ENCODE data around the gene NINJ2.

NINJ2 gene

DNA sequence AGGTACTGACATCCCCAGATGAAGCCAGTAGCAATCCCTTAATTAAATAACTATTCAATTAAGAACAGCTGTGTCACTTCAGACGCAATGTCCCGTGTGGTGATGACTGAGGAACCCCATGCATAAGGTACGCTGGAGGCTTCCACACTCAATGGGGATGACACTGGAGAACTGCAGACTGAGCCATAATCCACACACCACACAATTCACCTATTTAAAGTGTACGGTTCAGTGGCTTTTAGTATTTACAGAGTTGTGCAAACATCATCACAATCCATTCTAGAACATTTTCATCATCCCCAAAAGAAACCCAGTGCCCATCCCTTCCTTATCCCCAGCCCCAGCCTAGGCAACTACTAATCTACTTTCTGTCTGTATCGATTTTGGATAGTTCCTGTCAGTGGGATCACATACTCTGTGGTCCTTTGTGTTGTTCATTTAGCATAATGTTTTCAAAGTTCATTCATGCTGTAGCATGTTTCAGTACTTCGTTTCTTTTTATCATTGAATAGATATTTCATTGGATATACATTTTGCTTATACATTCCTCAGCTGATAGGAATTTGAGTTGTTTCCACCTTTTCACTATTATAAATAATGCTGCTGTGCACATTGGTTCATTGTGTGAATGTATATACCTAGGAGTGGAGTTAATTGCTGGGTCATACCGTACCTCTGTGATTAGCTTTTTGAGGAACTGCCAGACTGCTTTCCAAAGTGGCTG lies 61.1 kb downstream of the NINJ2 start:
- Histone ChIP-seq H3K27me3 (ENCODE audit: control insufficient read depth, insufficient read depth, low read length) (no peaks in the 10 kb centered on the region), H3K4me3 (ENCODE audit: low read length) (no peak overlapping the region), H3K36me3 (ENCODE audit: control insufficient read depth, insufficient read depth, low read length) (no peaks in the 10 kb centered on the region), H3K4me1 (ENCODE audit: control insufficient read depth, insufficient read depth, low read length) (no peaks in the 10 kb centered on the region), H3K9ac (ENCODE audit: low read length) (no peak overlapping the region), H3K9me3 (ENCODE audit: control insufficient read depth, low read length) (no peaks in the 10 kb centered on the region)

GRCh38 chr12:599756-600155 lies 63.5 kb downstream of the NINJ2 start:
- no peaks in the 10 kb centered on the region for H3K9me3 ChIP-seq (ENCODE audit: control insufficient read depth, low read length)
- no peaks in the 10 kb centered on the region for H3K36me3 ChIP-seq (ENCODE audit: control insufficient read depth, insufficient read depth, low read length)
- no peaks in the 10 kb centered on the region for H3K4me1 ChIP-seq (ENCODE audit: control insufficient read depth, insufficient read depth, low read length)
- no peak overlapping the region for H3K9ac ChIP-seq (ENCODE audit: low read length)
- no peaks in the 10 kb centered on the region for H3K27me3 ChIP-seq (ENCODE audit: control insufficient read depth, insufficient read depth, low read length)
- no peak overlapping the region for H3K4me3 ChIP-seq (ENCODE audit: low read length)

DNA sequence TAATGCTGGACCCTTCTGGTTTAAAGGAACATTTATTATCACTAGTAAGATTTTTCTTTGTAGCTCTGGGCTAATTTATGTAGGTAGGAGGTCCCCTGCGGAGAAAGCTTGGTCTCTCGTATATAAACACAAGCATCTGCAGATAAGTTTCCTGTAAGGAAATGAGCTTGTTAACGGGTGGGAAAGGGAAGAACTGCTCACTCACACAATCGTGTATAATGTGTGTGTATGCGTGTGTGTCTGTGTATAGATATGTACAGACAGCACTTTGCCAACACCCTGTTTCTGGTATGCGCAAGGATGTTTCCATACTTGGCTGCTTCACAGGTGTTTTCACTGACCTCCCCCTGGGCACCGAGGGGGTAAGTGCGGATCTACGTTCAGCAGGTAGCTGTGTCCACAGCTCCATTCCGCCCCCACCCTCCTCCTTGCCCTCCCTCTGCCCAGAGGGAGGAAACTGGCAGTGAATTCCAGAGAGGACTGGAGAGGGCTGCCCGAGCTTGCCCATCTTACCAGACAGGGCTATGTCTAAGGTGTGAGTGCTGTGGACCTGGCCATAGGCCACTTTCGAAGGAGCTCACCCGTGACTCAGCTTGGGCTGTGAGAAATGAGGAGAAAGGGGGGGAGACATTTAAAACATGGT lies 65.2 kb downstream of the NINJ2 start:
- H3K4me3 ChIP-seq (ENCODE audit: low read length): no peak overlapping the region
- no peak overlapping the region for H3K9ac ChIP-seq (ENCODE audit: low read length)
- no peaks in the 10 kb centered on the region for H3K36me3 ChIP-seq (ENCODE audit: control insufficient read depth, insufficient read depth, low read length)
- no peaks in the 10 kb centered on the region for H3K9me3 ChIP-seq (ENCODE audit: control insufficient read depth, low read length)
- H3K4me1 ChIP-seq (ENCODE audit: control insufficient read depth, insufficient read depth, low read length): no peaks in the 10 kb centered on the region
- no peaks in the 10 kb centered on the region for H3K27me3 ChIP-seq (ENCODE audit: control insufficient read depth, insufficient read depth, low read length)

GRCh38 chr12:593396-594270 lies 69.6 kb downstream of the NINJ2 start:
- H3K4me1 ChIP-seq (ENCODE audit: control insufficient read depth, insufficient read depth, low read length): peaks cover 11% of the 10 kb centered on the region

GRCh38 chr12:592024-592505 lies 71.2 kb downstream of the NINJ2 start:
- peaks cover 11% of the 10 kb centered on the region for H3K4me1 ChIP-seq (ENCODE audit: control insufficient read depth, insufficient read depth, low read length)
- no peaks in the 10 kb centered on the region for H3K36me3 ChIP-seq (ENCODE audit: control insufficient read depth, insufficient read depth, low read length)
- H3K27me3 ChIP-seq (ENCODE audit: control insufficient read depth, insufficient read depth, low read length): no peaks in the 10 kb centered on the region
- no peak overlapping the region for H3K4me3 ChIP-seq (ENCODE audit: low read length)
- H3K9ac ChIP-seq (ENCODE audit: low read length): no peak overlapping the region
- H3K9me3 ChIP-seq (ENCODE audit: control insufficient read depth, low read length): no peaks in the 10 kb centered on the region

More at GRCh38 chr12:593396-594270, 69.6 kb downstream of the NINJ2 start:
- Histone ChIP-seq H3K36me3 (ENCODE audit: control insufficient read depth, insufficient read depth, low read length) (no peaks in the 10 kb centered on the region), H3K9ac (ENCODE audit: low read length) (no peak overlapping the region), H3K27me3 (ENCODE audit: control insufficient read depth, insufficient read depth, low read length) (no peaks in the 10 kb centered on the region), H3K9me3 (ENCODE audit: control insufficient read depth, low read length) (no peaks in the 10 kb centered on the region), H3K4me3 (ENCODE audit: low read length) (no peak overlapping the region)

DNA sequence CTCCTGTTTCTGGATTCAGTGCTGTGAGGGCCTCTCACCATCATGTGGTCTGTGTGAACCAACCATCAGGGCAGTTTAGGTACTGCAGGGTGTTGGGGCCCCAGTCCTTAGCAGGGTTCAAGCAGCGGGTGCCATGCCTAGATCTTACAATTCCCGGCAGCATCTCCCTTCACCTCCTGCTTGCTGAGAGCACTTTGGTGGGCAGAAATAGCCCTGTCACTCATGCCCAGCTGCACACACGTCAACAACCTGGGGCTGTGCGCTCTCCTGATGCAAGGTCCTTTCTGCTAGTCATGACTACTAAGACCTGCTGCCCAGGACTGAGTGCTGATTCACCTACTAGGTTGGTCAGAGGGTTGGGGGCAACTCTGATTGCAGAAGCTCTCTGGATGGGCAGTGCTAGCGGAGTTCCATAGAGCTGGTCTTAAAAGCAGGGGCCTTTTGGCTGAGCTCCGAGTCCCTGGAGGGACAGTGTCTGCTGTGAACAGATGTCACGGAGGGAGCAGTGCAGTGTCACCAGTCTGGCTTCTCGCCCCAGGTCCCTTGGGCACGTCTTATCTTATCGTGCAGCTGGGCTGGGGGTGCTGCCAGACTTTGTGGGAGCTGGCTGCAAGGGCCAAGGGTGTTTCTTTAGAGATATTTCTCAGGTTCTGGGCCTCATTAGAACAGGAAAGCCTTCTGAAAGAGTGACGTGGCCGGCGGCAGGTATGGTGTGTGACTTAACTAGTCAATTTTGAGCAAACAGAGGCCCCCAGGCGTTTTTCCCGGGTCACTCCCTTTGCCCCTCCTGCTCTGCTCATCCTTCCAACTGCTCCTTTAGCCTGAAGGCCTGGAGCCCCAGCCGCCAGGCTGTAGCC lies 71.8 kb downstream of the NINJ2 start:
- H3K9ac ChIP-seq (ENCODE audit: low read length): no peak overlapping the region

DNA sequence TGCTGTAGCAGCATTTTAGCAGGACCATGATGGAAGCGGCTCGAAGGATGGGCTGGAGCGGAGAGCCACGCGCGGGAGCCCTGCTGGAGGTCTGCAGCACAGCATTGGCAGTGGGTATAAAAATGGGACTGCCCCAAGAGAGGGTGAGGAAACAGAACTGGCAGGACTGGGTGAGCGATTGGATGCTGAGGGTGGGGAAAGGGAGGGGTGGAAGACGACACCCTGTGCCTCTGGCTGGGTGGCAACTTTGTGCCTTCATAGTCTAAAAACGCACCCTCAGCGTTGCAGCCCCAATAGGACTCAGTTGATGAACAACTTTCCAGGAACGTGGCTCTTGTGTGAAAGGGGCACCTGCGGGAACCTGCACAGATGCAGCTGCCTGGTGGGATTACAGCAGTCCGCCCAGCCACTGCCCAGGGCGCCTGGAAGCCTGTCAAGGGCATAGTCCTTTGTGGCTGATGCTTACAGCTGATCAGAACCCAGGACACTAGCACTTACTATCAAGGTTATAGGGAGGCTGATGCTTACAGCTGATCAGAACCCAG lies 73.0 kb downstream of the NINJ2 start:
- H3K9me3 ChIP-seq (ENCODE audit: control insufficient read depth, low read length): no peaks in the 10 kb centered on the region
- no peaks in the 10 kb centered on the region for H3K36me3 ChIP-seq (ENCODE audit: control insufficient read depth, insufficient read depth, low read length)
- no peak overlapping the region for H3K9ac ChIP-seq (ENCODE audit: low read length)
- H3K4me1 ChIP-seq (ENCODE audit: control insufficient read depth, insufficient read depth, low read length): peaks cover 16% of the 10 kb centered on the region
- no peaks in the 10 kb centered on the region for H3K27me3 ChIP-seq (ENCODE audit: control insufficient read depth, insufficient read depth, low read length)
- no peak overlapping the region for H3K4me3 ChIP-seq (ENCODE audit: low read length)

More for the DNA sequence above, 71.8 kb downstream of the NINJ2 start:
- Histone ChIP-seq H3K27me3 (ENCODE audit: control insufficient read depth, insufficient read depth, low read length) (no peaks in the 10 kb centered on the region), H3K4me1 (ENCODE audit: control insufficient read depth, insufficient read depth, low read length) (peaks cover 11% of the 10 kb centered on the region), H3K4me3 (ENCODE audit: low read length) (no peak overlapping the region), H3K9me3 (ENCODE audit: control insufficient read depth, low read length) (no peaks in the 10 kb centered on the region), H3K36me3 (ENCODE audit: control insufficient read depth, insufficient read depth, low read length) (no peaks in the 10 kb centered on the region)

DNA sequence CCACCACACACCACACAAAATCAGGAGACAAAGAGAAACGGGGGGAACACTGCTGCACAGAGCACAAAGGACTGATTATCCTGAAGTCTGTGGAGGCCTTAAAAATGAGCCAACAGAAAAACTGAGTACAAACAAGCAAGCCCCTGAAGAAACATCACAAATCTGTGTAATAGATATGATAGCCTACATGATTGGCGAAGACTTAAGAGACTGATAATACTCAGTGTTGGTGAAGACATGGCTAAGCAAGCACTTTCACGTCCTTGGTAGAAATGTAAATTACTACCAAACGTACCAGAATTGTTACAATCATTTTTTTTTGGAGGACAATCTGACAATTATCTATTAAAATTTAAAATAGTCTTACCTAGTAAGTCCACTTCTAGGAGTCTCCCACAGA lies 74.6 kb downstream of the NINJ2 start:
- Histone ChIP-seq H3K9me3 (ENCODE audit: control insufficient read depth, low read length) (no peaks in the 10 kb centered on the region), H3K9ac (ENCODE audit: low read length) (no peak overlapping the region), H3K4me3 (ENCODE audit: low read length) (no peak overlapping the region)

DNA sequence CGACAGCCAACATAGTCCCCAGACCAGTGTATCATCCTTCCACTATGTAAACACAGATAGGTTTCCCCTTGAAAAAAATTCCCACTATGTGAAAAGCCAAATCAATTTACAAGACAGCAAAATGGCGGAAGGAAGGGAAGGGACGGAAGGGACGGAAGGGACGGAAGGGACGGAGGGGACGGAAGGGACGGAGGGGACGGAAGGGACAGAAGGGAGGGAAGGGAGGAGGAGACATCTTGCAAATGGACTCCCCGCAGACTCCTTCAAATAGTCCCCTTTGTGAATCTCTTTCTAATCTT lies 75.3 kb downstream of the NINJ2 start:
- no peaks in the 10 kb centered on the region for H3K27me3 ChIP-seq (ENCODE audit: control insufficient read depth, insufficient read depth, low read length)
- no peak overlapping the region for H3K4me3 ChIP-seq (ENCODE audit: low read length)
- H3K9ac ChIP-seq (ENCODE audit: low read length): no peak overlapping the region
- H3K36me3 ChIP-seq (ENCODE audit: control insufficient read depth, insufficient read depth, low read length): no peaks in the 10 kb centered on the region
- H3K9me3 ChIP-seq (ENCODE audit: control insufficient read depth, low read length): no peaks in the 10 kb centered on the region
- H3K4me1 ChIP-seq (ENCODE audit: control insufficient read depth, insufficient read depth, low read length): peaks cover 16% of the 10 kb centered on the region

More for the DNA sequence above, 74.6 kb downstream of the NINJ2 start:
- Histone ChIP-seq H3K27me3 (ENCODE audit: control insufficient read depth, insufficient read depth, low read length) (no peaks in the 10 kb centered on the region), H3K4me1 (ENCODE audit: control insufficient read depth, insufficient read depth, low read length) (peaks cover 16% of the 10 kb centered on the region), H3K36me3 (ENCODE audit: control insufficient read depth, insufficient read depth, low read length) (no peaks in the 10 kb centered on the region)

DNA sequence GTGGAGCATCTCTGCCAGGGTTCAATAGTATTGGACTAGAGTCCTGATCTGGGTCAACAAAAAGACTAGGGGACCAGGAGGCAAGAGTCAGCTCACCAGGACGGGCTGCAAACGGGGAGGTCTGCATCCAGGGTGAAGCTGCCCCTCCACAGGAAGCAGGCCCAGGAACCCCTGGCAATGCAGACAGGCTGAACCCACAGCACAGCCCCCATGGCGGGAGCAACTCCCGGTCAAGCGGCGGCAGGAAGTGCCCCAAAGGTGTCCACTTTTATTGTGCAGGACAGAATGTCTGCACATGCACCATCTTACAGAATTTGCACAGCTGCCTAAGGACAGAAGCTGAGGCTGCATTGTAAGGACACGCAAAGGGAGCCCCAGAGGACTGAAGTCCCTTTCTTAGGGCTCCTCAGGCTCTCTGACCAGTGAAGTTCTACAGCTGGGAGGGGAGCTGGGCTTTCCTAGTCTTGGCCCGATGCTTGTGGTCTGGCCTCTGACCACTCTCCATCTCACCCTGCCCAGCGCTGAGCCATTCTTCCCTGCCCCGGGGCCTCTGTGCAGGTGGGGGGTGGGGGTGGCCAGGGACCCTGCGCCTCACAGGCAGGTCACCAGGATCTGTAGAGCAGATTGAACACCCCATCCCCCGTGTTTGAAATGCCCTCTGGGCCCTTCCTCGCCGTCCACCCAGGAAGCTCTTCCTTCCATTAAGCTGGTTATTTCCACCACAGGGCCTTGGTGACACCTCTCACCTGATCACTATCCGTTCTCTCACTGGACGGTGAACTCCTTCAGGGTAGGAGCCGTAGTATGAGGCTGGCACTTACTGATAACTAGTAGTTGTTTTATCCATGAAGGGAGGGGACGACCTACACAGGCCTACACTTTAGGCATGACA lies 75.9 kb downstream of the NINJ2 start:
- Histone ChIP-seq H3K9ac (ENCODE audit: low read length) (no peak overlapping the region), H3K4me3 (ENCODE audit: low read length) (no peak overlapping the region), H3K9me3 (ENCODE audit: control insufficient read depth, low read length) (no peaks in the 10 kb centered on the region), H3K36me3 (ENCODE audit: control insufficient read depth, insufficient read depth, low read length) (no peaks in the 10 kb centered on the region), H3K4me1 (ENCODE audit: control insufficient read depth, insufficient read depth, low read length) (peaks cover 16% of the 10 kb centered on the region), H3K27me3 (ENCODE audit: control insufficient read depth, insufficient read depth, low read length) (no peaks in the 10 kb centered on the region)

Data from mucosa of stomach (tissue), 1 donor.